HG03025 (cell line): ENCODE data around the gene ASB5.
"Not testable (repeated sequence)": the region's sequence is repeated elsewhere in the genome, so short reads cannot be mapped to it uniquely, and the experiment has no call there.

Experiments used
- ATAC-seq: cut with Tn5 transposase; IDR thresholded peaks from one replicate; pipeline ENCODE4 v1.9.1; 2021; ENCODE audit warnings: mild to moderate bottlenecking, moderate library complexity; ENCODE audit not compliant: unreplicated experiment, low FRiP score

Gene ASB5

GRCh38 chr4:176268963-176269362 lies at the start of gene ASB5:
Gene ASB5 (minus strand): TSS chr4:176269222. CDS start chr4:176269108, 114 bp downstream.
- no peak for ATAC-seq

GRCh38 chr4:176313596-176314336 lies 44.7 kb upstream of the ASB5 start:
- no peak for ATAC-seq

- no peak for ATAC-seq
These were observed 40.8 kb upstream of the ASB5 start for GRCh38 chr4:176309772-176310171.

GRCh38 chr4:176309046-176309445 lies 40.0 kb upstream of the ASB5 start:
- ATAC-seq: peak; percentile 99

GRCh38 chr4:176308441-176308840 lies 39.4 kb upstream of the ASB5 start:
- peak; percentile 75 for ATAC-seq

- ATAC-seq: no peak
These were observed 38.6 kb upstream of the ASB5 start for GRCh38 chr4:176307666-176307930.

GRCh38 chr4:176306837-176307665 lies 38.0 kb upstream of the ASB5 start:
- no peak for ATAC-seq

- no peak for ATAC-seq
These were observed 34.9 kb upstream of the ASB5 start for GRCh38 chr4:176303938-176304337.

GRCh38 chr4:176302283-176303275 lies 33.6 kb upstream of the ASB5 start:
- ATAC-seq: no peak

GRCh38 chr4:176300565-176300964 lies 31.5 kb upstream of the ASB5 start:
- ATAC-seq: no peak

- ATAC-seq: no peak
These were observed 31.0 kb upstream of the ASB5 start for GRCh38 chr4:176300036-176300435.

GRCh38 chr4:176298664-176299063 lies 29.6 kb upstream of the ASB5 start:
- ATAC-seq: no peak

- not testable (repeated sequence) for ATAC-seq
These were observed 26.9 kb upstream of the ASB5 start for GRCh38 chr4:176295907-176296306.

GRCh38 chr4:176293660-176294059 lies 24.6 kb upstream of the ASB5 start:
- ATAC-seq: no peak

GRCh38 chr4:176292920-176293319 lies 23.9 kb upstream of the ASB5 start:
- ATAC-seq: no peak

- ATAC-seq: no peak
These were observed 22.7 kb upstream of the ASB5 start for GRCh38 chr4:176291748-176292147.

- ATAC-seq: no peak
These were observed 21.5 kb upstream of the ASB5 start for GRCh38 chr4:176290520-176290919.

GRCh38 chr4:176289561-176289960 lies 20.5 kb upstream of the ASB5 start:
- ATAC-seq: no peak

- ATAC-seq: no peak
These were observed 19.0 kb upstream of the ASB5 start for GRCh38 chr4:176288020-176288419.

- ATAC-seq: no peak
These were observed 18.5 kb upstream of the ASB5 start for GRCh38 chr4:176287546-176287945.

- no peak for ATAC-seq
These were observed 17.7 kb upstream of the ASB5 start for GRCh38 chr4:176286728-176287127.
